Neural cell (in vitro differentiated cells): ENCODE measurements around the gene HOXD8. TPM values are rescaled to one million over a fixed set of nuclear protein-coding genes. Genes with fewer than 3 reads are reported as not detected.

Experiments
- H2AFZ ChIP-seq: fragments of 200-600, 300-800 bp; sonication (generic), shearing (Covaris generic); 2 replicates; pipeline ENCODE4 v1.6.0; 2014; ENCODE audit warnings: low read depth, mild to moderate bottlenecking, antibody characterized with exemption, low read length, moderate library complexity
- H3F3A ChIP-seq: fragments of 200-600 bp; shearing (Covaris generic); 2 replicates; pipeline ENCODE4 v1.6.1; 2016; ENCODE audit warnings: mild to moderate bottlenecking, moderate library complexity, mixed read lengths, antibody characterized with exemption, low read length; ENCODE audit not compliant: insufficient read depth, poor library complexity, severe bottlenecking
- H3K27ac ChIP-seq: fragments of 200-600, 300-800 bp; sonication (generic), shearing (Covaris generic); 2 replicates; pipeline ENCODE4 v1.5.1; 2014; ENCODE audit warnings: mild to moderate bottlenecking, low read length, moderate library complexity
- H3K27me3 ChIP-seq: fragments of 300-800, 200-600 bp; sonication (generic), shearing (Covaris generic); 2 replicates; pipeline ENCODE4 v1.6.0; 2014; ENCODE audit warnings: mild to moderate bottlenecking, low read depth, low read length, moderate library complexity; ENCODE audit not compliant: insufficient read depth
- H3K36me3 ChIP-seq: fragments of 300-800, 200-600 bp; sonication (generic), shearing (Covaris generic); 2 replicates; pipeline ENCODE4 v1.5.1; 2014; ENCODE audit warnings: mild to moderate bottlenecking, antibody characterized with exemption, low read length, moderate library complexity; ENCODE audit not compliant: insufficient read depth
- H3K4me2 ChIP-seq: fragments of 300-800, 200-600 bp; sonication (generic), shearing (Covaris generic); 2 replicates; pipeline ENCODE4 v1.6.0; 2014; ENCODE audit warnings: mild to moderate bottlenecking, low read length
- H3K4me3 ChIP-seq: fragments of 300-800, 200-600 bp; sonication (generic), shearing (Covaris generic); 2 replicates; pipeline ENCODE4 v1.5.1; 2014; ENCODE audit warnings: mild to moderate bottlenecking, low read length, moderate library complexity
- H3K79me2 ChIP-seq: fragments of 200-600 bp; shearing (Covaris generic); replicated peaks from 2 replicates; pipeline ENCODE4 v1.6.0; 2014; ENCODE audit warnings: mild to moderate bottlenecking, low read length, moderate library complexity; ENCODE audit not compliant: insufficient read depth
- H3K9ac ChIP-seq: fragments of 300-800, 200-600 bp; sonication (generic), shearing (Covaris generic); 2 replicates; pipeline ENCODE4 v1.6.1; 2016; ENCODE audit warnings: mild to moderate bottlenecking, low read length, mixed read lengths
- H3K9me2 ChIP-seq: fragments of 200-600 bp; shearing (Covaris generic); 2 replicates; pipeline ENCODE4 v1.6.1; 2016; ENCODE audit warnings: mild to moderate bottlenecking, low read length, mixed read lengths; ENCODE audit not compliant: insufficient read depth
- H3K9me3 ChIP-seq: fragments of 200-600, 300-800 bp; sonication (generic), shearing (Covaris generic); 2 replicates; pipeline ENCODE4 v1.6.1; 2016; ENCODE audit warnings: mild to moderate bottlenecking, mixed run types, low read length, moderate library complexity, mixed read lengths
- H4K20me1 ChIP-seq: fragments of 200-600 bp; shearing (Covaris generic); 2 replicates; pipeline ENCODE4 v1.6.1; 2016; ENCODE audit warnings: mild to moderate bottlenecking, mixed run types; ENCODE audit not compliant: insufficient read depth
- CTCF ChIP-seq: fragments of 450-650 bp; IDR thresholded peaks from 2 replicates; pipeline ENCODE4 v1.5.1; 2014; ENCODE audit warnings: antibody characterized with exemption, mild to moderate bottlenecking, moderate library complexity; ENCODE audit not compliant: poor library complexity, severe bottlenecking
- EP300 ChIP-seq: fragments of 450-650 bp; conservative IDR thresholded peaks from 2 replicates; pipeline ENCODE4 v1.6.1; 2014; ENCODE audit warnings: antibody characterized with exemption, mild to moderate bottlenecking, moderate library complexity; ENCODE audit not compliant: poor library complexity, severe bottlenecking
- EZH2 ChIP-seq: fragments of 200-600, 300-800 bp; shearing (Covaris generic), sonication (generic); IDR thresholded peaks from 2 replicates; pipeline ENCODE4 v1.6.1; 2014; ENCODE audit warnings: antibody characterized with exemption, low read length, borderline replicate concordance, mild to moderate bottlenecking; ENCODE audit not compliant: insufficient read depth, poor library complexity, severe bottlenecking
- MXI1 ChIP-seq: fragments of 450-650 bp; conservative IDR thresholded peaks from 2 replicates; pipeline ENCODE4 v1.6.1; 2014; ENCODE audit warnings: antibody characterized with exemption, mild to moderate bottlenecking; ENCODE audit not compliant: poor library complexity, severe bottlenecking
- POLR2AphosphoS5 ChIP-seq: IDR thresholded peaks from 2 replicates; pipeline ENCODE4 v1.6.1; 2012
- RAD21 ChIP-seq: fragments of 450-650 bp; conservative IDR thresholded peaks from 2 replicates; pipeline ENCODE4 v1.6.1; 2014; ENCODE audit warnings: antibody characterized with exemption, mild to moderate bottlenecking, moderate library complexity
- REST ChIP-seq: IDR thresholded peaks from 2 replicates; pipeline ENCODE4 v1.6.1; 2012; ENCODE audit warnings: borderline replicate concordance
- SMC3 ChIP-seq: fragments of 450-650 bp; conservative IDR thresholded peaks from 2 replicates; pipeline ENCODE4 v1.6.1; 2014; ENCODE audit warnings: antibody characterized with exemption, mild to moderate bottlenecking, moderate library complexity; ENCODE audit not compliant: poor library complexity
- TAF1 ChIP-seq: IDR thresholded peaks from 2 replicates; pipeline ENCODE4 v1.6.1; 2012; ENCODE audit warnings: low read depth
- polyA plus RNA-seq: library from polyadenylated mRNA; depleted of rRNA; stranded (reverse); fragments of >200 nt; gene quantifications from 2 replicates; pipeline ENCODE4 v1.2.3, GENCODE V29; 2014

The HOXD8 gene
- polyA plus RNA-seq, 1 donor from 2014 or later: not detected

GRCh38 chr2:176120364-176121189, 8.9 kb upstream of the HOXD8 start:
- Histone ChIP-seq H3K36me3 (no peaks in the 10 kb centered on the region), H3K4me3 (no peak overlapping the region), H3K9ac (no peak overlapping the region), H3K27ac (no peak overlapping the region), H3K4me2 (no peak overlapping the region), H2AFZ (no peak overlapping the region), H3K27me3 (peaks cover 99% of the 10 kb centered on the region), H3K9me2 (no peaks in the 10 kb centered on the region), H4K20me1 (no peaks in the 10 kb centered on the region), H3K9me3 (peaks cover 22% of the 10 kb centered on the region), H3F3A (no peaks in the 10 kb centered on the region), H3K79me2 (no peaks in the 10 kb centered on the region)
- no peak for TF ChIP-seq TAF1
- no peak for TF ChIP-seq CTCF
- TF ChIP-seq RAD21: no peak
- TF ChIP-seq POLR2AphosphoS5: no peak
- no peak for TF ChIP-seq SMC3
- no peak for TF ChIP-seq EZH2
- no peak for TF ChIP-seq MXI1
- TF ChIP-seq REST: no peak
- TF ChIP-seq EP300: no peak

DNA sequence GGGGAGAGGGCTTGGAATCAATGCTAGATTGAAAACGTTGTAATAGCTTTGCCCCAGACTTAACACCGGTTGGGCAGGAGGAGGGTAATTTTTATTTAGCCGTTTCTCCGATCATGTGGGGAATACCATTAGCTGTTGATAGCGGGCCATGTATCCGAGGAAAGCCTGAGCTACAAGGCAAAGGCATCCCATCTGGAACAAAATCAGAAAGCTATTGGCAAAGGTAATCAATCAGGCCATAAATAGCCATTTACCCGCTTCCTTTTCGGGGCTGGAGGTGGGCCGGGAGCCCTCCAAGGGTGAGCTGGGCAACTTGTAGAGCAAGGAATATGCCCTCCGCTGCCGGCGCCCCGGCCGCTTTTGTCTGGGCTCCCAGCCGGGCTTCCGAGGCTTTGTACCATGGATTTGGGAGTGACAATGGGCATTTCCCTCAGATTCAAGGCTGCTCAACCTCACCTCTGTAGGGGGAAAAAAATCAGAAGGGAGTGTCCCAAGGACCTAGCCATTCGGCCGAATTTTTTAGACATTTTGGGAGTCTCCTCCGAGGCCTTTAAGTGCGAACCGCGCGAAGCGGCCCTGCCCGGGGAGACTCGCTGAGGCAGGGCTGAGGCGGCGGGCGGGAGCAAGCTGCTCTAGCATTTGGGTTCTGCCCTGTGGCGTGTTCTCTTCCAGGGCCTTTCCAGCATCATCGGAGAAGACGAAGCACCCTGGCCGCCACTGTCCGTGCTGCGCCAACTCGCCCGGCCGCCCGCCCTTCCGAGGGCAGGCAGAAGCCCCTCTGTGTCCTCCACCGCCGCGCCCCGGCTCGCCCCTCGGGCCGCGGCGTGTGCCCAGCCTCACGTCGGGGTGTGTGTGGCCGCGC, 8.1 kb upstream of the HOXD8 start:
- no peaks in the 10 kb centered on the region for H3K79me2 ChIP-seq
- peaks cover 15% of the 10 kb centered on the region for H3K9me3 ChIP-seq
- no peak overlapping the region for H3K27ac ChIP-seq
- no peaks in the 10 kb centered on the region for H3K9me2 ChIP-seq
- no peaks in the 10 kb centered on the region for H3F3A ChIP-seq
- peaks cover 99% of the 10 kb centered on the region for H3K27me3 ChIP-seq
- H3K4me2 ChIP-seq: no peak overlapping the region
- H3K9ac ChIP-seq: no peak overlapping the region
- H2AFZ ChIP-seq: no peak overlapping the region
- H4K20me1 ChIP-seq: no peaks in the 10 kb centered on the region
- TF ChIP-seq CTCF: no peak
- peak; percentile 79 for TF ChIP-seq EZH2
- H3K36me3 ChIP-seq: no peaks in the 10 kb centered on the region
- no peak overlapping the region for H3K4me3 ChIP-seq
